GM12872 (cell line): ENCODE results near the gene ZNF184.

ENCODE experiments used
- TF ChIP-seq, protein P1 (sequence below): IDR thresholded peaks from 3 replicates; pipeline ENCODE4 v1.5.1; 2011; ENCODE audit warnings: low read depth, mild to moderate bottlenecking, low read length, moderate library complexity; ENCODE audit not compliant: insufficient read depth

The ZNF184 gene

GRCh38 chr6:27415898-27416297, 57.0 kb downstream of the ZNF184 start:
- TF ChIP-seq, protein P1, sequence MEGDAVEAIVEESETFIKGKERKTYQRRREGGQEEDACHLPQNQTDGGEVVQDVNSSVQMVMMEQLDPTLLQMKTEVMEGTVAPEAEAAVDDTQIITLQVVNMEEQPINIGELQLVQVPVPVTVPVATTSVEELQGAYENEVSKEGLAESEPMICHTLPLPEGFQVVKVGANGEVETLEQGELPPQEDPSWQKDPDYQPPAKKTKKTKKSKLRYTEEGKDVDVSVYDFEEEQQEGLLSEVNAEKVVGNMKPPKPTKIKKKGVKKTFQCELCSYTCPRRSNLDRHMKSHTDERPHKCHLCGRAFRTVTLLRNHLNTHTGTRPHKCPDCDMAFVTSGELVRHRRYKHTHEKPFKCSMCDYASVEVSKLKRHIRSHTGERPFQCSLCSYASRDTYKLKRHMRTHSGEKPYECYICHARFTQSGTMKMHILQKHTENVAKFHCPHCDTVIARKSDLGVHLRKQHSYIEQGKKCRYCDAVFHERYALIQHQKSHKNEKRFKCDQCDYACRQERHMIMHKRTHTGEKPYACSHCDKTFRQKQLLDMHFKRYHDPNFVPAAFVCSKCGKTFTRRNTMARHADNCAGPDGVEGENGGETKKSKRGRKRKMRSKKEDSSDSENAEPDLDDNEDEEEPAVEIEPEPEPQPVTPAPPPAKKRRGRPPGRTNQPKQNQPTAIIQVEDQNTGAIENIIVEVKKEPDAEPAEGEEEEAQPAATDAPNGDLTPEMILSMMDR, result no peak

- TF ChIP-seq, protein P1, result no peak
Measured at GRCh38 chr6:27414996-27415395, 57.9 kb downstream of the ZNF184 start.

- TF ChIP-seq, protein P1, result no peak
Measured at GRCh38 chr6:27414300-27414699, 58.6 kb downstream of the ZNF184 start.

- TF ChIP-seq, protein P1, result no peak
Measured at GRCh38 chr6:27407153-27407814, 65.6 kb downstream of the ZNF184 start.

GRCh38 chr6:27406085-27406484, 66.8 kb downstream of the ZNF184 start:
- TF ChIP-seq, protein P1, result no peak

GRCh38 chr6:27400877-27401642, 71.8 kb downstream of the ZNF184 start:
- TF ChIP-seq, protein P1, result no peak
